ENCODE data around the gene CATSPERD. TPM values are rescaled to one million over a fixed set of nuclear protein-coding genes. Genes with fewer than 3 reads are reported as not detected.

Gene CATSPERD
- total and polyA plus RNA-seq, 9 of the 15 experiments (the other 6 are each of a cell fraction or from before 2014, with no cell fraction given), result not detected

DNA sequence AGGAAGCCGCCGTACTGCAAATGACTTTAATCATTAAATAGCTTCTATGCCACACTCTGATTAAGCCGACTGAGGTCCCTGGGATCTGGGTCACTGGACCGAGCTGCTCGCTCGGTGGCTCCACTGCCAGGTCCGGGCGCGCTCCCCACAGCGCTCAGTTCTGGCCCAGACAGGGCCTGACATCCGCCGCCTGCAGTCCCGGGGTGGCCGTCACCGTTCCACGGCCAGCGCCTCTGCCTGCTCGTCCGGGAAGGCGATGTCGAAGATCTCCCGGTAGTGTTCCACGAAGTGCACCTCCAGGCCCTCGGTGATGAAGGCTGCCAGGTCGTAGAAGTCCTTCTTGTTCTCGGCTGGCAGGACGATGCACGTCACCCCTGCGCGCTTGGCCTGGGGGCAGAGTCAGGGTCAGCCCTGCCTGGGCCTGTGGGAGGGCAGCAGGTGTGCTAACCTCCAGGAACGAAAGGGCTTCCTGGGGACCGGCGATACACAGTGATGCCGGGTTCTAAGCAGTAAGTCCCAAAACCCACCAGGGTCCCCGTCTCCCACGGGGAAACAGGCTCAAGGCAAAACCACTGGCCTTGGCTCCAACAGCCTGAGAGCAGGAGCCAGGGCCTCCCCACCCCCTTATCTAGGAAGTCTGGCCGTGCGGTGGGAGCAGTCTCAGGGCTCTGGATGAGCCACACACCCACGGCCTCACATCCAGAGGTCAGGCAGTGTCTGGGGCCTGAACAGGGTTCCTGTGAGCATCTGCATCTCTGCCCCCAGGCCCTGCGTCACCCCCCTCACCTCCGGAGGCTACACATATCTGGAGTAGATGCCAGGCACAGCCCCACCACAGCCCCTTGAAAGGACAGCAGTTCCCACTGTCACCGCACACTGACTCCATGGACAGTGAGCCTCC is 28.4 kb upstream of the CATSPERD start (continued):
- TF ChIP-seq KDM4B (IDR thresholded peaks at IDR 0.05; ENCODE audit: borderline replicate concordance in 2 of 2, low read depth in 1 of 2) (0 out of 4 replicates have a peak, but pooled peaks of 1 of the 2 experiments have one; percentile 10), GABPB1 (CRISPR knock-in tag; IDR thresholded peaks at IDR 0.05) (peak; percentile 44; the same call in 1 of the 2 replicates), RERE (CRISPR knock-in tag; IDR thresholded peaks at IDR 0.05; ENCODE audit: borderline replicate concordance) (0 out of 2 replicates have a peak, but pooled peaks have one; percentile 38), OTX1 (CRISPR knock-in tag; IDR thresholded peaks at IDR 0.05) (no peak), CXXC5 (CRISPR knock-in tag; IDR thresholded peaks at IDR 0.05) (no peak), ZBTB7A (IDR thresholded peaks at IDR 0.05; ENCODE audit: borderline replicate concordance, control insufficient read depth, low read depth, low read length) (0 out of 2 replicates have a peak, but pooled peaks have one; percentile 17), GABPA (tag; conservative IDR thresholded peaks at IDR 0.05; ENCODE audit: low read depth) (no peak), KLF1 (tag; IDR thresholded peaks at IDR 0.05) (no peak), TEAD1 (CRISPR knock-in tag; IDR thresholded peaks at IDR 0.05) (peak in 1 of 2 experiments; percentile 53; a peak in 1 of 4 replicates), POLR2B (IDR thresholded peaks at IDR 0.05; ENCODE audit: low read depth, partially characterized antibody) (peak; percentile 49), SNRNP70 (optimal IDR thresholded peaks at IDR 0.05; ENCODE audit: low read depth, low read length) (peak; percentile 50), CLOCK (CRISPR knock-in tag; IDR thresholded peaks at IDR 0.05; ENCODE audit: borderline replicate concordance) (no peak), ZNF197 (CRISPR knock-in tag; IDR thresholded peaks at IDR 0.05; ENCODE audit: low read depth) (no peak), MYC (IDR thresholded peaks at IDR 0.05; ENCODE audit: low read depth, low read length) (no peak), MYC (CRISPR knock-in tag; IDR thresholded peaks at IDR 0.05; ENCODE audit: borderline replicate concordance, low read depth) (peak; percentile 69; the same call in 1 of the 2 replicates), MTA3 (IDR thresholded peaks at IDR 0.05; ENCODE audit: borderline replicate concordance) (peak; percentile 45; the same call in 1 of the 2 replicates)
- TF ChIP-seq, protein P1, sequence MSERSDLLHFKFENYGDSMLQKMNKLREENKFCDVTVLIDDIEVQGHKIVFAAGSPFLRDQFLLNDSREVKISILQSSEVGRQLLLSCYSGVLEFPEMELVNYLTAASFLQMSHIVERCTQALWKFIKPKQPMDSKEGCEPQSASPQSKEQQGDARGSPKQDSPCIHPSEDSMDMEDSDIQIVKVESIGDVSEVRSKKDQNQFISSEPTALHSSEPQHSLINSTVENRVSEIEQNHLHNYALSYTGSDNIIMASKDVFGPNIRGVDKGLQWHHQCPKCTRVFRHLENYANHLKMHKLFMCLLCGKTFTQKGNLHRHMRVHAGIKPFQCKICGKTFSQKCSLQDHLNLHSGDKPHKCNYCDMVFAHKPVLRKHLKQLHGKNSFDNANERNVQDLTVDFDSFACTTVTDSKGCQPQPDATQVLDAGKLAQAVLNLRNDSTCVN (CRISPR knock-in tag; IDR thresholded peaks at IDR 0.05), result peak; percentile 52; the same call in 1 of the 2 replicates

Measured in K562 (cell line).